ENCODE data around the gene SHISA4. TPM values are rescaled to one million over a fixed set of nuclear protein-coding genes. Genes with fewer than 3 reads are reported as not detected.
A peak's percentile ranks its signal among the peaks of the same experiment; 100 is the strongest.
"Not testable (repeated sequence)": the region's sequence is repeated elsewhere in the genome, so short reads cannot be mapped to it uniquely, and the experiment has no call there.

Gene SHISA4
- polyA plus RNA-seq, 3 donors = 13.8 to 15.5 (median 14.8) TPM

DNA sequence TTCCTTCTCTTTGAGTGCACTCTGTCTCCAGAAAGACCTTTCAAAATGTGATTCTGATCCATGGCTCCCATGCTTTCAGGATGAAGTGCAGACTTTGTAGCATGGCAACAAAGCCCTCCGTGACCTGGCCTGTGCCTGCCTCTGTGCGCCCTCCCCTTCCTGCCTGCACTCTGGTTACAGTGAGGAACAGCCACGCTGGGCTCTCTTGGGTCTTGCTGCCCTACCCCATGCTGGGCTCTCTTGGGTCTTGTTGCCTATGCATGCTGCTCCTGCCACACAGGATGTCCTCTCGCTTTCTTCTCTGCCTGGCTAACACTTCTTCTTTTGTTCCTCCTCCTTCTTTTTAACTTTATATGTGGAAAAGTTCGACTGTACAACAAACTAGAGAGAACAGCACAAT, 29.6 kb downstream of the SHISA4 start:
- no peak for DNase-seq (ENCODE audit: low read depth in 3 of 3, low spot score in 2 of 3)

DNA sequence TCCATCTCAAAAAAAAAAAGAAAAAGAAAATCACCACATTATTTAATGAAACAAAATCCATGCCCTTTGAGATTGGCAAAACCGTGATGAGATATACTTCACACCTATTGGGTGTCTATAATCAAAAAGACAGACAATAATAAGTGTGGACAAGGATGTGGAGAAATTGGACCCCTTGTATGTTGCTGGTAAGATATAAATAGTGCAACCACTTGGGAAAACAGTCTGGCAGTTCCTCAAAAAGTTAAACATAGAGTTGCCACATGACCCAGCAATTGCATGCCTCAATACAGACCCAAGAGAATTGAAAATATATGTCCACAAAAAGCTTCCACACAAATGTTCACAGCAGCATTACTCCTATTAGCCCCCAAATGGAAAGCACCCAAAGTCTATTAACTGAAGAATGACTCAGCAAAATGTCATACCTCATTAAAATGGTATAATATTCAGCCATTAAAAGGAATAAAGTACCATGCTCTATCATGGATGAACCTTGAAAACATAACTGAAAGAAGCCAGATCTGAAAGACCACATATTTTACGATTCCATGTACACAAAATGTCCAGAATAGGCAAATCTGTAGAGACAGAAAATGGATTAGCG, 33.4 kb downstream of the SHISA4 start:
- DNase-seq (ENCODE audit: low read depth in 3 of 3, low spot score in 2 of 3) = no peak

DNA sequence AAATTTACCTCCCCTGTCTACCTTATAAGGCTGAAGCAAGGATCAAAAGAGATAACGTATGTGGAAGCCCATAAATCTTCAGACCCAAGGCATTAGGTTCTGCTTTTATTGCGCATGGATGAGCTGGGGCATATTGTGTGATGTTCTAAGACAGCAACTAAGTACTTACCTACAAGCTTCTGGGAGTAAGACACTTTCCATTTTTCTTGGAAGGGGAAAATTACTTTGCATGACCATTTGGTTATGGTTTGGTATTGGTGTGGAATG, 36.5 kb downstream of the SHISA4 start:
- no peak for DNase-seq (ENCODE audit: low read depth in 3 of 3, low spot score in 2 of 3)

DNA sequence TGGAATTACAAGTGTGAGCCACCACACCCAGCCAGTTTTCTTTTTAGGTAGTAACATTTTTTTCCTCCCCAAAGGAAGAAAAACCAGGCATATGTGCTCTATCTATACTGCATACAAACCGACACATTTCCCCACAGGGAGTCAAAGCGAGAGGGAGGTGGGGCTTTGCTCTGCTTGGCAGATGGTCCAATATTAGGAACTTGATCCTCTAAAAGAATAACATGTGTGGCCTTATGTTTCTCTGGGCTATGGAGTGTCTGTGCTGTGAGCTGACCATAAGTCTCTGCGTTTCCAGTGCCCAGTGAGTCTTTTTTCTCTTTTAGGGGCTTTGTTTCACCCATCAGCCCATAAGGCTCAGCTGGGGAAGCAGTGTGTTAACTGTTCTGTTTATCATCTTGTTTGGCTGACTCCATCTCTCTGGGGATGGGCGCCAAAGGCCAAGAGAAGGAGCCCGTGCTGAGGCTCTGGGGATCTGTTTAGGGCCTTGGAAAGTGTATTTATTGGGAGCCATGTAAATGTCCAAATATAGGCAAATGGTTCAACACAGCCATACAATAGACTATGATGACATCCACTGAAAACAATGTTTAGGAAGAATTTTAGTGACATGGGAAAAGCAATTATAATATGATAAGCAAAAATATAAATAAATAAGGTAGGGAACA, 37.4 kb downstream of the SHISA4 start:
- no peak for DNase-seq (ENCODE audit: low read depth in 3 of 3, low spot score in 2 of 3)

DNA sequence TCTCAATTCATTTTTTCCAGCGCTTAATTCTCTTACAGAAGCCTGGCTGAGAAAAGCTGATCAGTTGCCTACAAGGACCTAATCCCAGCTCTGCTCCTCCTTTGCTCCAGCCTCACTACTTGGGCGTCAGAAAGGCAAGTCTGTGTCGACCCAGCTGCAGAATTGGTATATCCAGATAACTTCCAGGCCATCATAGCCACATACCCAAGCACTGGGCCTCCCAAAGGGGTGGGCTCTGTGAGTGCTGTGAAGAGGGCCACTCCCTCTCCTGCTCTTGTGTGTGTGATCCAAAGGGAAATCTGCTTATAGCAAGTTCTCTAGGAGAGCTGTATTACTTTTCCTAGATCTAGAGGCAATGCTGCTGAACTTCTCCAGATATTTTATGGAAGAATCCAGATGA, 39.6 kb downstream of the SHISA4 start:
- DNase-seq (ENCODE audit: low read depth in 3 of 3, low spot score in 2 of 3) = no peak

DNA sequence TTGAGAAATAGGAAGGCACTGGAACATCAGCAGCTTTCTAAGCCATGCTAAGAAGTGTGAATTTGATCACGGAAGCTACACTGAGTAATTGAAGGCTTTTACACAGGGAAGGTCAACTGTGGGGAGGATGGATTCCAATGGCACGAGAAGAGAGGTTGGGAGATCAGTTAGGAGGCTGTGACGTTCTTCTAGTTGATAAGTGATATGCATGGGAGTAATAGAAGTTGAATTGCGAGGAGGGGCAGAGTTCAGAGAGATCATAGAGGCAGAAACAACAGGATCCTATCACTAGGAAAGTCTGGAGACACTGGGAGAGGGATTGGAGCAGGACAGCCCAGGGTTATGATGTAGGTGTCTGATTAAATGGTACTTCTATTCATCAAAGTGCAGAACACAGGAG, 41.4 kb downstream of the SHISA4 start:
- no peak for DNase-seq (ENCODE audit: low read depth in 3 of 3, low spot score in 2 of 3)

DNA sequence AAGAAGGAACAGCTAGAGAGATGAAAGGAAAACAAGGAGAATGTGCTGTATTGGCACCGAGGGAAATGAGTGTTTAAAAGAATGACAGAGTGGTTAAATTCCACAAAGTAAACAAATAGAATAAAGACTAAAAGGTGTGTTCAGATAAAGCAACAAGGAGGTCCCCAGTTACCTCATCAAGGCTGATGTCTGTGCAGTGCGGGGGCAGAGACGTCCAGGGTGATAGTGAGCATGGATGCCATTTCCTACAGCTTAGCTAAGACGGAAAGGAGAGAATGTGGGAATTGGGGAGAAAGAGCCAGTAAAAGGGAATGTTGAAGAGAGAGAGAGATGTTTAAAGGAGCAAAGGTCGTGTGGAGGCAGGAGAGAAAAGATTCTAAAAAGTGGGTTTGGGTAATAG, 42.1 kb downstream of the SHISA4 start:
- DNase-seq (ENCODE audit: low read depth in 3 of 3, low spot score in 2 of 3) = no peak

DNA sequence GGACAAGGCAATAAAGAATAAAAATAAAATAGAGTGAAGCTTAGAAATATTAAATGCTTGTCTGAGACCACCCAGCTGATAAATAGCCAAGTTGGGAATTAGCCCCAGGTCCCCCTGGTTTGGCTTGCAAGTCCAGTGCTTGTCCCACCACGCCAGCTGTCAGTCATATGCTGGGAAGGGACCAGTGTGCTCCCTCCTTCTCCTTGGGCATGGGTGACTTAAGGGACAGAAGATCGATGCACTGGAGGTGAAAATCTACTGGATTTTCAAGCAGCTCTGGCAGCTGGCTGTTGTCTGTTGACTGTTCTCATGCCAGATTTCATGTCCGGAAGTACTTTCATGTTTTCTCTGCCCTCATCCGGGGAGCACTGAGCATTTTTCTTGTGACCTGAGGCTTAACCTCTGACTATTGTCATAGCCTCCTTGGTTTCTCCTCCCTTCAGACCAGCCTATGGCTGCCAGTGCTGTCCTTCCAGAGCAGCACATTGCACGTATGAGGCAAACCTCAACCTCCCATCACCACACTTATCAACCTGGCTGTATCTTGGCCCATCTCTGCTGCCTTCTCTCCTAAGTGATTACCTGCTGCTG, 45.2 kb downstream of the SHISA4 start:
- DNase-seq (ENCODE audit: low read depth in 3 of 3, low spot score in 2 of 3) = no peak

DNA sequence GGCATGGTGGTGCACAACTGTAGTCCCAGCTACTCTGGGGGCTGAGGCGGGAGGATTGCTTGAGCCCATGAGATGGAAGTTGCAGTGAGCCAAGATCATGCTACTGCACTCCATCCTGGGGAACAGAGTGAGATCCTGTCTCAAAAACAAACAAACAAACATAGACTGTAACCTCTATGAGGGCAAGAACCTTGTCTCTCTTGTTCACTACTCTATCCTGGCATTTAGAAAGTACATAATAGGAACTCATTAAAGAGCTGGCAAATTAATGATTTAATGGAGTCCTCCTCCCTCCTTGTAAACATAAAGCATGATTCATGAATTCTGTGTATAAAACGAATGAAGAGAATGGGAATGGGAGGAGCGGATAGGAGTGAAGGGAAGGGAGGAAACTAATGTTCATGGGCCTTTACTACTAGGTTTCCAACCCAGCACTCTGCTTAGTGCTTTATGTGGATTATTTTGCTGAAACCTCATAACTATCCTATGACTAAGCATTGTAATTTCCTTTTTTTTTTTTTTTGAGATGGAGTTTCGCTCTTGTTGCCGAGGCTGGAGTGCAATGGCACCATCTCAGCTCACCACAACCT, 49.0 kb downstream of the SHISA4 start:
- no peak for DNase-seq (ENCODE audit: low read depth in 3 of 3, low spot score in 2 of 3)

DNA sequence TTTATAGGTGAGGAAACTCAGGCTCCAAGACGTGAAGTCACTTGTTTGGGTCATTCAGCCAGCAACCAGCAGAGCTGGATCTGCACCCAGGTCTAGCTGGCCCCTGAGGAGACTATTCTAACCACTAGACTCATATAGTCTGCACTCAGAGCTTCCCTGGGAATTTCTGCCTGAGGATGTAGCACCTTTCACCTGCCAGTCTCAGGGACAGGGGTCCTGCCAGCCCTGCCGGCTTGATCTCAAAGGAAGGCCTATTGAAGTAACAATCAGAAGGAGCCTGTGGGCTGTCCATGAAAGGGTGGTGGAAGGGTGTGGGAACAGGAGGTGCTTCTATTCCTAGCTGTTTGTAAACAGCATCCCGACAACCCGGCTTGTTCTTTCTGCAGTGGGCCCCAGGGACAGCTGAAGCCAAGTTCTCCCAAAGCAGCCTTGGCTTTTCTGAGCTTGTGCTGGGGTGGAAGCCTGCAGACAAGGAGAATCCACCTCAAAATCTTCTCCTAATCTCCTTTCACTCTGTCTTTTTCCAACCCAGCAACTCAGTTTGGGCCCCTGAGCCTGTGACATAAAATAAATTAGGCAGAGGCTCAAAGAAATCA, 49.8 kb downstream of the SHISA4 start:
- DNase-seq (ENCODE audit: low read depth in 3 of 3, low spot score in 2 of 3) = no peak

DNA sequence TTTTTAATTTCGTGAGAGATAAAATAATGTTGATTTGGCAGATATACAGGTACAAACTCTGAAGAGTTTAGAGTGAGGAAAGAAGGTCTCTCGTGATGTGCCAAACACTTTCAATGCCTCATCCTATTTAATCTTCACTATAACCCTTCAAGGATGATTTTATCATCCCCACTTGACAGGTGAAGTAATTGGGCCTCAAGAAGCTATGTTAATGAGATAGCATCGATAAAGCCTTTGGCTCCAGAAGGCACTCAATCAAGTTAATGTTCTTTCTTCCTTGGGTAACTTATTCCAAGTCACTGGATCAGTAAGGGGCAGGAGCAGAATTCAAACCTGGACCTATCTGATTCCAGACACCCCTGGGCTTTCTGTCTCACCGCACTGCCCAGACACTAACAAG, 50.5 kb downstream of the SHISA4 start:
- no peak for DNase-seq (ENCODE audit: low read depth in 3 of 3, low spot score in 2 of 3)

DNA sequence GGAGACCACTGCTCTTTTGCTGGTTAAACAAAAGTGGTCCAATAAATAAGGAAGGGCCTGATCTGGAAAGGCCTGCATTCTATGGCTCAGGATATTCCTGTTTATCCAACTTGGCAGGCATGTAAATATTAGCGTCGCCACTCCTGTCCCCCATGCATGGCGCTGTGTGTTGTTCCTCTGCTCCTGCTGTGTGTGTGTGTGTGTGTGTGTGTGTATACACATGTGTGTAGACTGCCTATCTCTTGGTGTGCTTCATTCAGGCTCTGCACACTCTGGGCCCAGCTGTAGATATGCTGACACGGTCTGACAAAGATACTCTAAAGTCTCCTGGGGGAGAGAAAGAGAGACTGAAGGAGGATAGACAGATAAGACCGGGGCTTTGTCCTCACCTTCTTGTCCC, 50.9 kb downstream of the SHISA4 start:
- no peak for DNase-seq (ENCODE audit: low read depth in 3 of 3, low spot score in 2 of 3)

DNA sequence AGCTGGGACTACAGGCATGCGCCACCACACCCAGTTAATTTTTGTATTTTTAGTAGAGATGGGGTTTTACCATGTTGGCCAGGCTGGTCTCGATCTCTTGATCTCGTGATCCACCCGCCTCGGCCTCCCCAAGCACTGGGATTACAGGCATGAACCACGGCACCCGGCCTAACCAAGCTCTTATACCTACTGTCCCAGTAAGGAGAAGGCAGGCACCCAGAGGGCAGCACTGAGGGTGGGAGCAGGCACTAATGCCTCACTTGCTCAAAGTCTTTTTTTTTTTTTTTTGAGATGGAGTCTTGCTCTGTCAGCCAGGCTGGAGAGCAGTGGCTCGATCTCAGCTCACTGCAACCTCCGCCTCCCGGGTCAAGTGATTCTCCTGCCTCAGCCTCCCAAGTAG, 51.6 kb downstream of the SHISA4 start:
- not testable (repeated sequence) for DNase-seq (ENCODE audit: low read depth in 3 of 3, low spot score in 2 of 3)

DNA sequence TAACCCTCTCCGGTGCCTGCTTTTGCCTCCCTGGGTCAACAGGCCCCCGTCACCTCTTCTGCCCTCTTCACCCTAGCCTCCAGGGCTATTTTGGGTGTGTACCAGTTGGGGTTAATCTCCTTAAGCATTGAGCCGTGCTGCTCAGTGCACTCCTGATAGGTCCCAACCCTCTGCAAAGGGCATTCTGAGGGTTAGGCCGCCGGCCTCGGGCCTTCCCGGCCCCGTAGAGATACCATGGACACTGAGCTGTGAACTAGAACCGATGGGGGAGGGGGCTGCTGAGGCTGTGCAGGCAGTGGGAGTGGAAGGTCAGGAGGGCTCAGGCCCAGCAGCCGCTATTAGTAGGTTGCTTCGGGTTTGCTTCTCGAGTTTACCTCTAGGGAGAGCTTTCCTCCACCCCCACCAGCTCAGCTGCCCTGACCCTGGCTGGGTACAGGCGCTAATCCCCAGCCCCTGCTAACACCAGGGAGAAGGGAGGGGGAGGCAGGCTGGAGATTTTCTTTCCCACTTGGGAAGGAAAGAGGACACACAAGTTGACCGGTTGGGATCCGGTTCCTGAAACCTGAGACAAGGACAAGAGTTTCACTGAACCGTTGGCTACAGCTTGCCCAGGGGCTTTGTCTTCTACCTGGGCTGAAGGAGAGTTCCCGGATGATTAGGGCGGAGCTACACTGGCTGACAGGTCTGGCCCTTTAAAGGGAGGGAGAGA, 52.9 kb downstream of the SHISA4 start:
- DNase-seq (ENCODE audit: low read depth in 3 of 3, low spot score in 2 of 3) = peak in 1 of 3 donors; percentile 56

DNA sequence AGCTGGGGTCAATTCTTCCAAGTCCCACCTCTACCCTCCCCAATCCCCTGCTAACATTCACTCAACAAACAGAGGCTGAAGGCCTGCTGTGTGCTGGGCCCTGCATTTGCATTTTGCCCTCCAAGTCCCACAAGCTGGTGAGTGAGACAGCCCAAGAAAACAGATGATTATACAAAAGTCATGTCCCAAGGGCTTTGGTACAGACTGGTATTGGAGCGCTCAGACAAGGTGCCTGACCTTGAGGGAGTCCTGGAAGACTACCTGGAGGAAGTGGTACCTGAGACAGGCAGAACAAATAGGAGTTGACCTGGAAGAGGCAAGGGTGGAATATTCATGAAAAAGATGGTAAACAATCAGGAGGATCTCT, 53.4 kb downstream of the SHISA4 start:
- DNase-seq (ENCODE audit: low read depth in 3 of 3, low spot score in 2 of 3) = no peak

Other genes starting within 250 kb of the SHISA4 start
- 10 to 100 TPM; 70.2 to 78.8 (median 74.0) TPM for gene IPO9, start 59.7 kb upstream of the SHISA4 start, polyA plus RNA-seq (ENCODE audit: insufficient read length in 3 of 3)
- gene LMOD1, start 57.6 kb downstream of the SHISA4 start, polyA plus RNA-seq (ENCODE audit: insufficient read length in 3 of 3) = 1 to 10 TPM; 3.9 to 4.7 (median 4.3) TPM
- 10 to 100 TPM; 66.6 to 70.6 (median 69.5) TPM for gene TIMM17A, start 66.6 kb downstream of the SHISA4 start, polyA plus RNA-seq (ENCODE audit: insufficient read length in 3 of 3)
- gene RNPEP, start 93.8 kb downstream of the SHISA4 start, polyA plus RNA-seq (ENCODE audit: insufficient read length in 3 of 3) = 10 to 100 TPM; 56.8 to 66.7 (median 57.7) TPM
- gene ELF3, start 121.7 kb downstream of the SHISA4 start, polyA plus RNA-seq (ENCODE audit: insufficient read length in 3 of 3) = 10 to 100 TPM; 39.6 to 57.1 (median 42.8) TPM
- gene GPR37L1, start 234.0 kb downstream of the SHISA4 start, polyA plus RNA-seq (ENCODE audit: insufficient read length in 3 of 3) = under 1 TPM; 0.03 to 0.04 (median 0.03) TPM